HG03558 (cell line): ENCODE measurements around the gene TOX3.

Source experiments
- ATAC-seq: cut with Tn5 transposase; IDR thresholded peaks from one replicate; pipeline ENCODE4 v1.9.1; 2021; ENCODE audit warnings: moderate number of reproducible peaks; ENCODE audit not compliant: unreplicated experiment; ENCODE audit errors: extremely low read depth

The TOX3 gene

DNA sequence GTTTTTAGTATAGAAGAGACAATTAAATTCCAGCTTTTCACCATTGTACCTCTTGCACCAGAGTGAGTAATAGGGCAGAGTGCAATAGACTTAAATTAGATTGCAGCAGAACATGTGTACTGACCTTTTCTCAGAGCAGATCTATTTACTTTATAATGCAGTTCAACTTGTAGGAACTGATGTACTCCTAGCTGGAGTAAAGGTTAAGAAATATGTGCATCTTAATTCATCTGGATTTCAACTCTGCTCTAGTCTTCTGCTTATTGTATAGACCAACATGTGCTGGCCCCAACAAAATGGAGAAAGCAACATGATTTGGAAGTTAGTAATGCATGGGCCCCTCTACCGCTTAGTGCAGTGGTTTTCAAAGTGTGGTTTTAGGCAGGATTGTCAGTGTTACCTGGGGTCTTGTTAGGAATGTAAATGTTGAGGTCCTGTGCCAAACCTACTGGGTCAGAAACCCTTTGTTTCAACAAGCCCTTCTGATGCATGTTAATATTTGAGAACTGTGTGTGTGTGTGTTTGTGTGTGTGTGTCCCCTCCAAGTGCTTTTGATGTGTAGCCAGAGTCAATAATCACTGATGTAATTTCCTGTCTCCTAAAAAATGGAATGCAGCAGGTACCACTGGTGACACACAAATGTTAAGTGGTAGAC is 138.6 kb downstream of the TOX3 start:
- no peak for ATAC-seq

GRCh38 chr16:52407778-52408177 is 139.2 kb downstream of the TOX3 start:
- no peak for ATAC-seq

- no peak for ATAC-seq
Measured at GRCh38 chr16:52405441-52405840, 141.5 kb downstream of the TOX3 start.

DNA sequence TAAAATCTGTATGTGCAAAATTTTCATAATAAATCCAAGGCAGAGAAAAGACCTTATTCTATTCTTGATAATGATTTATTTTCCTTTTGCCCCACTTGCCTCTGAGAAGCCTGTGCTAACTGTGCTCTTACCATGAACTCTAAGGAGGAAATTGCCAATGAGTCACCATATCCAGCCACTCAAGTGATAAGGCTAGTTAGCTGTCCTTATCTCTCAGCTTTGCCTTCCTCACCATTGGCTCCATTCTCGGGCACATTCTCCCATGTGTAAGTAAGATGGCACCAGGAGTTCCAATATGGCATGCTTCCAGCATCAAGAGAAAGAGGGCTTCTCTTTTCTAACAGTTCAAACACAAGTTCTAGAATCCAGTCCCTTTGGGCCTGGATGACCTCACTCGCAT is 142.4 kb downstream of the TOX3 start:
- ATAC-seq = no peak

DNA sequence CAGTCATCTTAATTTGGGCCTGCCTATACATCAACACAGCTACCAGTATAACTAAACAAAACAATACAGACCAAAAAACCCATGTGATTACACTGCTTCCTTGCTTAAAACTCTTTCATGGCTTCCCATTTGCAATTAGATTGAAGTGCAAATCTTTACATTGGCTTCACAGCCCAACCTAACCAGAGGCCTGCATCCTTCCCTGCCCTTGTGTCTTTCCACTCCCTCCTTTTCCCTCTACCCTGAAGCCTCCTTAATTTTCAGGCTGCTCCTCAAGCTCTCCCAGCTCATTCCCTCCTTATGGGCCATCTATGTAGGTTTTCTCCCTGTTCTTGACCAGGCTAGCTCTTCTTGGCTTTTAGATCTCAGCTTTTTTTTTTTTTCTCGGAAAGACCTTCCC is 147.8 kb downstream of the TOX3 start:
- ATAC-seq = no peak

DNA sequence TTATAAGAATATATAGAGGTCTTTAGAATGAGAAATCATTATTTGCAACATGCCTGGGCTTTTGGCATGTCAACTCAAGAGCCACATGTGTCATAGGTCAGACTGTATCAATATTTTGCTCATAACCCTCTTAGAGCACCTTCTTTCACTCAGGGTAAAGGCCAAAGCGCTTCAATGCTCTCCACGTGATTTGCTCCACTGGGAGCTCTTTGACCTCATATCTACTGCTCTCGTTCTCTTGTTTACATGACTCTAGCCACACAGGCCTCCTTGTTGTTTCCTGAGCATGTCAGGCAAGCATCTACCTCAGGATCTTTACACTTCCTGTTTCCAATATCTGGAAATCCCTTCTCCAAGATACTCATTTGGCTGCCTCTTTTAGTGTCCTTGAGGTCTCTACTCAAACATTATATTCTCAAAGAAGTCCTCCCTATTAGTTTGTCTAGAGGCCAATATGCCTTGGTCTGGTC is 148.4 kb downstream of the TOX3 start:
- no peak for ATAC-seq

DNA sequence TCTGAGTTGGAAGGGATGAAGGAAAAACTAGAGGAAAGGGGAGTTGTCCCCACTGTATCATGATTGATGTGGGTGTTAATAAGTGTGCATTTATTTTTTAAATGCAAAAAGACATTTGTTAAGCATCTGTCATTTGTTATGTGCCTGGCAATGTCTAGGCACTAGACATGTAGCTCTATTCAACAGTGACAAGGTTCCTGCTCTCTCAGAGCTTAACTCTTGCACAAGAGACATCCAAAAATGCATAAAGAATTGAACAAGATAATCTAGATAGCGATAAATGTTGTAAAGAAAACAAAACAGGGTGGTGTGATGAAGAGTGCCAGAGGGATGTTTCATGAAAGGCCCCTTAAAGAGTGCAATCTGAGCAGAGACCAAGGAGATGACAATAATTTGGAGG is 148.9 kb downstream of the TOX3 start:
- no peak for ATAC-seq

DNA sequence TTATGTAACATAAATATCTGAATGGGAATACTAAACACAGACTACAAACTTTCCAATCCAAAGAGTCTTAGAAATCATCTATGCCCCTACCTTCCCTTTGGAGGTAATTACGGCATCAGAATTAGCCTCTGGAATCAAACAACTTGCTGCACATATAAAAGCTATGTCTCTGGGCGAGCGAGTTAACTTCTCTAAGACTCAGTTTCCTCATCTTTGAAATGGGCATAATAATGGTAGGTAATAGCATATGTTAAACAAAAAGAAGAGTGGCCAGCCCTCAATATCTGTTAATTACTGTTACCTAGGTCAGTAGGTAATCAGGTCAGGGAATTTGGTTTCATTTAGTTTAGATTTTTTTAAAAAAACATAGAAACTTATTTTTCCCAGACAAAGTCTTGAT is 153.5 kb downstream of the TOX3 start:
- no peak for ATAC-seq

GRCh38 chr16:52389045-52389444 is 157.9 kb downstream of the TOX3 start:
- no peak for ATAC-seq
